ENCODE results near the gene KDM4C.

- TF ChIP-seq POLR2A (IDR thresholded peaks at IDR 0.05) (no peak), CTCF (IDR thresholded peaks at IDR 0.05) (no peak)
These were observed 250.6 kb downstream of the KDM4C start for GRCh38 chr9:7008411-7008810.

All from heart left ventricle (tissue), 13 donors.